Epithelial cell of proximal tubule (primary cell): Measurements from ENCODE around the gene OCA2. TPM values are rescaled to one million over a fixed set of nuclear protein-coding genes. Genes with fewer than 3 reads are reported as not detected.

Experiments
- DNase-seq: peaks from one replicate; pipeline ENCODE4 v3.0.0-alpha.2; 2011; ENCODE audit warnings: low read depth
- H3K4me3 ChIP-seq: 2 replicates; pipeline ENCODE4 v1.5.1; 2011; ENCODE audit warnings: low read depth, mild to moderate bottlenecking, low read length
- total RNA-seq: library from RNA; depleted of rRNA; stranded (reverse); fragments of >200 nt; gene quantifications from 2 replicates; pipeline ENCODE4 v1.2.3, GENCODE V29; 2015
- TF ChIP-seq, protein P1 (sequence below): conservative IDR thresholded peaks from 2 replicates; pipeline ENCODE4 v1.5.1; 2012; ENCODE audit warnings: low read depth, mild to moderate bottlenecking, low read length

OCA2 gene
- total RNA-seq, 1 donor from 2014 or later = not detected

DNA sequence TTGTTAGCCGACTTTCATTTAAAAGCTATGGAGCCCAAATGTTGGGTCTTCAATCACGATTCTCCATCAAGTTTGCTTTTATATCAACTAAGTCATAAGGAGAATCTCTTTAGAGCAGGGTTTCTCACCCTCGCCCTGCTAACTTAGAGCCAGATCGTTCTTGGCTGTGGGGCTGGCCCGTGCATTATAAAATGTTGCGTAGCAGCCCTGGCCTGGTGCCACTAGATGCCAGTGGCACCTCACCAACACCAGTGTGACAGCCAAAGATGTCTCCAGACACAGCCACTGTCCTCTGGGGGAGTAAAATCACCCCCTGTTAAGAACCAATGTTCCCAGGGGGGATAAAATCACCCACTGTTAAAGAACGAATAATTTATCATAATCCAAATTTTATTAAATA is 226.1 kb downstream of the OCA2 start:
- no peak for DNase-seq
- TF ChIP-seq, protein P1, sequence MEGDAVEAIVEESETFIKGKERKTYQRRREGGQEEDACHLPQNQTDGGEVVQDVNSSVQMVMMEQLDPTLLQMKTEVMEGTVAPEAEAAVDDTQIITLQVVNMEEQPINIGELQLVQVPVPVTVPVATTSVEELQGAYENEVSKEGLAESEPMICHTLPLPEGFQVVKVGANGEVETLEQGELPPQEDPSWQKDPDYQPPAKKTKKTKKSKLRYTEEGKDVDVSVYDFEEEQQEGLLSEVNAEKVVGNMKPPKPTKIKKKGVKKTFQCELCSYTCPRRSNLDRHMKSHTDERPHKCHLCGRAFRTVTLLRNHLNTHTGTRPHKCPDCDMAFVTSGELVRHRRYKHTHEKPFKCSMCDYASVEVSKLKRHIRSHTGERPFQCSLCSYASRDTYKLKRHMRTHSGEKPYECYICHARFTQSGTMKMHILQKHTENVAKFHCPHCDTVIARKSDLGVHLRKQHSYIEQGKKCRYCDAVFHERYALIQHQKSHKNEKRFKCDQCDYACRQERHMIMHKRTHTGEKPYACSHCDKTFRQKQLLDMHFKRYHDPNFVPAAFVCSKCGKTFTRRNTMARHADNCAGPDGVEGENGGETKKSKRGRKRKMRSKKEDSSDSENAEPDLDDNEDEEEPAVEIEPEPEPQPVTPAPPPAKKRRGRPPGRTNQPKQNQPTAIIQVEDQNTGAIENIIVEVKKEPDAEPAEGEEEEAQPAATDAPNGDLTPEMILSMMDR = no peak

DNA sequence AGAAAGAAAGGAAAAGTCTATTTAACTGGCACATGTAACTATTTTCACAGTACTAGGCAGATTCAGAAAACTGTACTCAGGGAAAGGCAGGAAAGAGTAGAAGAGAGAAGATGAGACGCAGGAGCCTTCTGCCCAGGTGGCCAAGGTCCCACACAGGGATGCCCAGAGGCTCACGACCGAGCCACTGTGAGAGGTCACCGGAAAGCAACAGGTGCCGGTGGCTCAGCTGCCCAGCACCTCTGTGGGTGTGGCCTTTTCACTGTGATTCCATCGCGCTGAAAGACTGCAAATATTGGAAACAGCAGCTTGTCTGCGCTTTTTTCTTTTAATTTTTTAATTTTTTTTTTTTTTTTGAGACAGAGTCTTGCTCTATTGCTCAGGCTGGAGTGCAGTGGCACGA is 226.8 kb downstream of the OCA2 start:
- no peak for DNase-seq

More for the DNA sequence above, 226.1 kb downstream of the OCA2 start:
- H3K4me3 ChIP-seq = no peak overlapping the region

DNA sequence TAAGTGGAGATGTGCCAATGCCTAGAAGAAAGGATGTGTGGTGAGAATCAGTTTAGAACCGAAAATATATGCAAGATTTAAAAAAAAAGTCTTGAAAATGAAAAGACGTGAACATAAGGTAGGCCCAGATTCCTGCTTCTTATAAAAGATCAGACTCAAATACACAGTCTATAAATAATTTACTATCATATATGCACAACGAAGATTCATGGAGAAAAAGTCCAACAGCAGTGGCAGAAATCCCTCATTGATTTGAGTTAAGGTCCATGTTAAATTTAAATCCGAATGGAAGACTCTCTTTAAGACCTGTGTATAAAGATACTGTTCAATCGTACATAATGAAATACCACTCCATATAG is 227.2 kb downstream of the OCA2 start:
- no peak for DNase-seq
- TF ChIP-seq, protein P1 = no peak
- H3K4me3 ChIP-seq = no peak overlapping the region

More for the DNA sequence above, 226.8 kb downstream of the OCA2 start:
- TF ChIP-seq, protein P1 = no peak
- no peak overlapping the region for H3K4me3 ChIP-seq

GRCh38 chr15:27871078-27871901 is 227.8 kb downstream of the OCA2 start:
- no peak for DNase-seq
- H3K4me3 ChIP-seq = no peak overlapping the region

DNA sequence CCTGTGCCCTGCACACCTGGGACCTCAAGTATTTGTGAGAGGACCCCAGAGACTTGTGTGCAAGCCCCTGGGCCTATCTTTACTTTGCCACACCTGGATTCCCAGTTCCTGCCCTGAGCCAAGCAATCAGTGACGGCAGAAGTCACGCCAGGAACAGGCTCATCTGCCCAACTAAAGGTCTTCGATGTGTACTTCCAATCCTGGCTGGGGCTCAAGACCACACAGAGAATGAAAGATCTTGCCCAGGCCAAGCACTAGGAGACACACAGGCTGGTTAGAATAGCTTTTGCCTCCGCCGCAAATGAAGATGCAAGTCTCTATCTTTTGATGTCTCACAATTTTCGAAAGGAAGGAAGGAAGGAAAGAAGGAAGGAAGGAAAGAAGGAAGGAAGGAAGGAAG is 228.8 kb downstream of the OCA2 start:
- no peak overlapping the region for H3K4me3 ChIP-seq
- DNase-seq = no peak
- TF ChIP-seq, protein P1 = no peak

More at GRCh38 chr15:27871078-27871901, 227.8 kb downstream of the OCA2 start:
- TF ChIP-seq, protein P1 = no peak

DNA sequence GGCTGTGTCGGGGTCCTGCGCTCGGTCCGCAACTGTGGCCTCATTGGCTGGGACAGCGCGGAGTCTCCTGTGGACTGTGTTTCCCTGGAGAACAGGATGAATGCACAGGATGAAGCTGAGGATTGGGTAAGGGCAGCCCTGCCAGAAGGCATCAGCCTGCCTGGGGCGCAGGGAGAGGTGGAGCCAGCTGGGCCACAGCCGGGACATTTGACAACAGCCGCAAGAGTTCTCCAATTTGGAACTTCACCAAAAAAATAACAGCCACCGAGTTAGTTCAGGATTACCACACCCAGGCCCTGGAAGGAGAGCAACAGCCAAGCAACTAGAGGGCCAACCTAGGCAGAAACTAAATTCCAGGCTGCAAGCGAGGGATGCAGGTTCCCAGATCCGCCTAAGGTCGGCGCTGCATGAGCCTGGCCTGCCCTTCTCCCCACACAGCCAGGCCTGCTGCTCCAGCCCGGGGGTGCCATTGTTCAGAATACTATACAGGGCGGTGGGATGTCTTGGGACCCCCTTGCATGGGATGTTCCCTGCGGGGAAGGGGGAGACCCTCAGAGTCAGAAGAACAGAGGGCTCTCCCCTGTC is 229.3 kb downstream of the OCA2 start:
- no peak overlapping the region for H3K4me3 ChIP-seq
- TF ChIP-seq, protein P1 = no peak
- DNase-seq = no peak
